ENCODE data around the gene CELF4. TPM values are rescaled to one million over a fixed set of nuclear protein-coding genes. Genes with fewer than 3 reads are reported as not detected.
A peak's percentile ranks its signal among the peaks of the same experiment; 100 is the strongest.

Gene CELF4
- total RNA-seq, 2 donors from 2014 or later: not detected

- no peak overlapping the region for H3K4me3 Mint-ChIP-seq
- peaks cover 14% of the 10 kb centered on the region for H3K4me1 Mint-ChIP-seq
- no peaks in the 10 kb centered on the region for H3K9me3 ChIP-seq (ENCODE audit: control insufficient read depth, low read length, poor library complexity, severe bottlenecking)
- DNase-seq (no peak), ATAC-seq (no peak)
- H3K27me3 Mint-ChIP-seq: peaks cover 40% of the 10 kb centered on the region
- no peak overlapping the region for H3K27ac Mint-ChIP-seq
- H3K36me3 Mint-ChIP-seq (ENCODE audit: low read depth): no peaks in the 10 kb centered on the region
Measured at GRCh38 chr18:37341473-37342086, 224.0 kb downstream of the CELF4 start.

GRCh38 chr18:37341016-37341415 is 224.6 kb downstream of the CELF4 start:
- H3K27ac Mint-ChIP-seq: no peak overlapping the region
- H3K36me3 Mint-ChIP-seq (ENCODE audit: low read depth): no peaks in the 10 kb centered on the region
- H3K27me3 Mint-ChIP-seq: peaks cover 46% of the 10 kb centered on the region
- no peak for ATAC-seq
- DNase-seq: no peak
- H3K4me1 Mint-ChIP-seq: peaks cover 14% of the 10 kb centered on the region
- H3K4me3 Mint-ChIP-seq: no peak overlapping the region
- no peaks in the 10 kb centered on the region for H3K9me3 ChIP-seq (ENCODE audit: control insufficient read depth, low read length, poor library complexity, severe bottlenecking)

GRCh38 chr18:37339701-37340215 is 225.8 kb downstream of the CELF4 start:
- H3K9me3 ChIP-seq (ENCODE audit: control insufficient read depth, low read length, poor library complexity, severe bottlenecking): no peaks in the 10 kb centered on the region
- peaks cover 14% of the 10 kb centered on the region for H3K4me1 Mint-ChIP-seq
- no peak overlapping the region for H3K4me3 Mint-ChIP-seq
- no peaks in the 10 kb centered on the region for H3K36me3 Mint-ChIP-seq (ENCODE audit: low read depth)
- no peak for ATAC-seq
- peaks cover 46% of the 10 kb centered on the region for H3K27me3 Mint-ChIP-seq
- no peak overlapping the region for H3K27ac Mint-ChIP-seq
- DNase-seq: no peak

- H3K9me3 ChIP-seq (ENCODE audit: control insufficient read depth, low read length, poor library complexity, severe bottlenecking): no peaks in the 10 kb centered on the region
- Mint-ChIP-seq H3K4me3 (no peak overlapping the region), H3K27ac (no peak overlapping the region), H3K4me1 (peaks cover 4% of the 10 kb centered on the region), H3K27me3 (peaks cover 28% of the 10 kb centered on the region), H3K36me3 (ENCODE audit: low read depth) (no peaks in the 10 kb centered on the region)
- DNase-seq (no peak), ATAC-seq (no peak)
Measured at GRCh38 chr18:37336568-37337285, 228.9 kb downstream of the CELF4 start.

- no peaks in the 10 kb centered on the region for H3K4me1 Mint-ChIP-seq
- DNase-seq (no peak), ATAC-seq (no peak)
- no peaks in the 10 kb centered on the region for H3K36me3 Mint-ChIP-seq (ENCODE audit: low read depth)
- no peak overlapping the region for H3K4me3 Mint-ChIP-seq
- no peaks in the 10 kb centered on the region for H3K9me3 ChIP-seq (ENCODE audit: control insufficient read depth, low read length, poor library complexity, severe bottlenecking)
- no peak overlapping the region for H3K27ac Mint-ChIP-seq
- H3K27me3 Mint-ChIP-seq: peaks cover 20% of the 10 kb centered on the region
Measured at GRCh38 chr18:37335409-37335736, 230.2 kb downstream of the CELF4 start.

- Mint-ChIP-seq H3K4me1 (no peaks in the 10 kb centered on the region), H3K27ac (no peak overlapping the region), H3K27me3 (peaks cover 20% of the 10 kb centered on the region), H3K36me3 (ENCODE audit: low read depth) (no peaks in the 10 kb centered on the region), H3K4me3 (no peak overlapping the region)
- no peaks in the 10 kb centered on the region for H3K9me3 ChIP-seq (ENCODE audit: control insufficient read depth, low read length, poor library complexity, severe bottlenecking)
- DNase-seq (no peak), ATAC-seq (no peak)
Measured at GRCh38 chr18:37334631-37335408, 230.8 kb downstream of the CELF4 start.

- DNase-seq (no peak), ATAC-seq (no peak)
- H3K9me3 ChIP-seq (ENCODE audit: control insufficient read depth, low read length, poor library complexity, severe bottlenecking): no peaks in the 10 kb centered on the region
- no peaks in the 10 kb centered on the region for H3K4me1 Mint-ChIP-seq
- H3K4me3 Mint-ChIP-seq: no peak overlapping the region
- peaks cover 23% of the 10 kb centered on the region for H3K27me3 Mint-ChIP-seq
- H3K36me3 Mint-ChIP-seq (ENCODE audit: low read depth): no peaks in the 10 kb centered on the region
- H3K27ac Mint-ChIP-seq: no peak overlapping the region
Measured at GRCh38 chr18:37332628-37333420, 232.8 kb downstream of the CELF4 start.

- Mint-ChIP-seq H3K4me1 (no peaks in the 10 kb centered on the region), H3K27ac (no peak overlapping the region), H3K27me3 (peaks cover 24% of the 10 kb centered on the region), H3K4me3 (no peak overlapping the region), H3K36me3 (ENCODE audit: low read depth) (no peaks in the 10 kb centered on the region)
- ATAC-seq: no peak
- H3K9me3 ChIP-seq (ENCODE audit: control insufficient read depth, low read length, poor library complexity, severe bottlenecking): no peaks in the 10 kb centered on the region
- no peak for DNase-seq
Measured at GRCh38 chr18:37332219-37332618, 233.4 kb downstream of the CELF4 start.

GRCh38 chr18:37330173-37330572 is 235.4 kb downstream of the CELF4 start:
- Mint-ChIP-seq H3K4me3 (no peak overlapping the region), H3K27me3 (peaks cover 19% of the 10 kb centered on the region), H3K4me1 (no peaks in the 10 kb centered on the region), H3K36me3 (ENCODE audit: low read depth) (no peaks in the 10 kb centered on the region), H3K27ac (no peak overlapping the region)
- DNase-seq (no peak), ATAC-seq (no peak)
- no peaks in the 10 kb centered on the region for H3K9me3 ChIP-seq (ENCODE audit: control insufficient read depth, low read length, poor library complexity, severe bottlenecking)

- ATAC-seq (no peak), DNase-seq (no peak)
- H3K4me1 Mint-ChIP-seq: no peaks in the 10 kb centered on the region
- H3K27me3 Mint-ChIP-seq: peaks cover 19% of the 10 kb centered on the region
- no peak overlapping the region for H3K27ac Mint-ChIP-seq
- H3K36me3 Mint-ChIP-seq (ENCODE audit: low read depth): no peaks in the 10 kb centered on the region
- no peaks in the 10 kb centered on the region for H3K9me3 ChIP-seq (ENCODE audit: control insufficient read depth, low read length, poor library complexity, severe bottlenecking)
- no peak overlapping the region for H3K4me3 Mint-ChIP-seq
Measured at GRCh38 chr18:37328946-37329719, 236.5 kb downstream of the CELF4 start.

GRCh38 chr18:37327063-37327577 is 238.5 kb downstream of the CELF4 start:
- ATAC-seq: no peak
- no peaks in the 10 kb centered on the region for H3K36me3 Mint-ChIP-seq (ENCODE audit: low read depth)
- no peaks in the 10 kb centered on the region for H3K9me3 ChIP-seq (ENCODE audit: control insufficient read depth, low read length, poor library complexity, severe bottlenecking)
- DNase-seq: no peak
- no peak overlapping the region for H3K27ac Mint-ChIP-seq
- H3K4me1 Mint-ChIP-seq: no peaks in the 10 kb centered on the region
- H3K27me3 Mint-ChIP-seq: peaks cover 15% of the 10 kb centered on the region
- no peak overlapping the region for H3K4me3 Mint-ChIP-seq

- H3K4me3 Mint-ChIP-seq: no peak overlapping the region
- H3K9me3 ChIP-seq (ENCODE audit: control insufficient read depth, low read length, poor library complexity, severe bottlenecking): no peaks in the 10 kb centered on the region
- no peaks in the 10 kb centered on the region for H3K36me3 Mint-ChIP-seq (ENCODE audit: low read depth)
- H3K27ac Mint-ChIP-seq: no peak overlapping the region
- H3K27me3 Mint-ChIP-seq: peaks cover 24% of the 10 kb centered on the region
- ATAC-seq: peak; percentile 45
- DNase-seq: no peak
- peaks cover under 1% of the 10 kb centered on the region for H3K4me1 Mint-ChIP-seq
Measured at GRCh38 chr18:37322492-37323035, 243.0 kb downstream of the CELF4 start.

Data from T-helper 17 cell (primary cell).